GM12878 (cell line): Measurements from ENCODE around the gene NFIX. TPM values are rescaled to one million over a fixed set of nuclear protein-coding genes. Genes with fewer than 3 reads are reported as not detected.

Experiments
- ATF7 ChIP-seq: fragments of 450-650 bp; IDR thresholded peaks from 2 replicates; pipeline ENCODE4 v1.6.1; 2016; ENCODE audit warnings: low read depth, mild to moderate bottlenecking
- CBX3 ChIP-seq: fragments of 200-600 bp; sonication (generic); IDR thresholded peaks from 2 replicates; pipeline ENCODE4 v1.6.1; 2016; ENCODE audit warnings: low read depth, borderline replicate concordance
- CREM ChIP-seq: IDR thresholded peaks from 2 replicates; pipeline ENCODE4 v1.6.1; 2014; ENCODE audit warnings: antibody characterized with exemption, low read depth
- EP300 ChIP-seq, 2 experiments: fragments of 150-350 bp in 1 of 2; IDR thresholded peaks; 2 replicates each; pipeline ENCODE4 v1.6.1; 2011 to 2012; ENCODE audit warnings: low read depth in 2 of 2, low read length in 2 of 2, borderline replicate concordance in 1 of 2, improper control_type of control experiment in 1 of 2, inconsistent platforms in 1 of 2; ENCODE audit not compliant: control insufficient read depth in 1 of 2
- FOXK2 ChIP-seq: fragments of 450-650 bp; IDR thresholded peaks from 2 replicates; pipeline ENCODE4 v1.6.1; 2017; ENCODE audit warnings: mild to moderate bottlenecking, moderate library complexity
- HCFC1 ChIP-seq: fragments of 150-350 bp; IDR thresholded peaks from 2 replicates; pipeline ENCODE4 v1.6.1; 2014; ENCODE audit warnings: low read length
- JUND ChIP-seq: IDR thresholded peaks from 2 replicates; pipeline ENCODE4 v1.6.1; 2012; ENCODE audit warnings: low read depth, mild to moderate bottlenecking, low read length, improper control_type of control experiment, moderate library complexity
- KLF5 ChIP-seq: fragments of 450-650 bp; IDR thresholded peaks from 2 replicates; pipeline ENCODE4 v1.6.1; 2014; ENCODE audit warnings: mild to moderate bottlenecking; ENCODE audit not compliant: partially characterized antibody
- MEF2B ChIP-seq: fragments of 450-650 bp; IDR thresholded peaks from 2 replicates; pipeline ENCODE4 v1.6.1; 2018; ENCODE audit warnings: mild to moderate bottlenecking, moderate library complexity; ENCODE audit not compliant: partially characterized antibody, poor library complexity, severe bottlenecking
- NBN ChIP-seq: fragments of 450-650 bp; IDR thresholded peaks from 2 replicates; pipeline ENCODE4 v1.6.1; 2016
- PAX5 ChIP-seq: IDR thresholded peaks from 2 replicates; pipeline ENCODE4 v1.6.1; 2011; ENCODE audit warnings: low read depth, low read length, borderline replicate concordance
- RB1 ChIP-seq: fragments of 450-650 bp; formaldehyde crosslinking; IDR thresholded peaks from 2 replicates; pipeline ENCODE4 v1.6.1; 2017; ENCODE audit warnings: mild to moderate bottlenecking, borderline replicate concordance
- SMAD1 ChIP-seq: fragments of 450-650 bp; IDR thresholded peaks from 2 replicates; pipeline ENCODE4 v1.6.1; 2018; ENCODE audit warnings: mild to moderate bottlenecking, low read depth; ENCODE audit not compliant: partially characterized antibody
- SMARCA5 ChIP-seq: fragments of 450-650 bp; IDR thresholded peaks from 2 replicates; pipeline ENCODE4 v1.6.1; 2017; ENCODE audit warnings: mild to moderate bottlenecking
- STAT1 ChIP-seq: fragments of 450-650 bp; conservative IDR thresholded peaks from 2 replicates; pipeline ENCODE4 v1.6.1; 2014; ENCODE audit warnings: antibody characterized with exemption, mild to moderate bottlenecking
- TAF1 ChIP-seq: IDR thresholded peaks from 2 replicates; pipeline ENCODE4 v1.6.1; 2011; ENCODE audit warnings: mild to moderate bottlenecking, low read depth, low read length, borderline replicate concordance
- polyA plus RNA-seq, 11 experiments: library from polyadenylated mRNA; depleted of rRNA in 4 of 11; unstranded in 6 of 11; stranded (reverse) in 5 of 11; fragments of >200 nt; fragmentation: Nextera tagmentation in 4 of 11; fragmentation: Illumina TruSeq in 1 of 11; extraction: Ambion mirVana in 4 of 11; extraction: Trizol in 1 of 11; gene quantifications; 1 replicate in 1 of 11; 2 replicates in 10 of 11; pipeline versions ENCODE4 v1.2.1 to v1.2.3, GENCODE V29; 2011 to 2016; ENCODE audit warnings: inconsistent platforms in 2 of 11, missing spikeins in 2 of 11, low read depth in 1 of 11
- total RNA-seq, 4 experiments: library from RNA; depleted of rRNA in 3 of 4; stranded (reverse); fragments of >200 nt in 3 of 4; fragmentation: Illumina TruSeq in 1 of 4; extraction: Trizol in 1 of 4; gene quantifications; 2 replicates each; pipeline versions ENCODE4 v1.2.1 to v1.2.3, GENCODE V29; 2013 to 2021
- TF ChIP-seq, protein P1 (sequence below): IDR thresholded peaks from 2 replicates; pipeline ENCODE4 v1.6.1; 2011; ENCODE audit warnings: borderline replicate concordance, low read depth, mild to moderate bottlenecking, moderate library complexity, mixed read lengths, low read length; ENCODE audit not compliant: insufficient read depth; ENCODE audit errors: extremely low read length
- TF ChIP-seq, protein P2 (sequence below): IDR thresholded peaks from 2 replicates; pipeline ENCODE4 v1.6.1; 2012; ENCODE audit warnings: low read depth, low read length, improper control_type of control experiment
- TF ChIP-seq, protein P3 (sequence below): fragments of 450-650 bp; IDR thresholded peaks from 2 replicates; pipeline ENCODE4 v1.6.1; 2016; ENCODE audit warnings: mild to moderate bottlenecking, moderate library complexity, borderline replicate concordance
- TF ChIP-seq, protein P4 (sequence below): IDR thresholded peaks from 2 replicates; pipeline ENCODE4 v1.6.1; 2012; ENCODE audit warnings: low read depth, low read length, improper control_type of control experiment
- TF ChIP-seq, protein P5 (sequence below): IDR thresholded peaks from 2 replicates; pipeline ENCODE4 v1.6.1; 2011; ENCODE audit warnings: low read depth, low read length, improper control_type of control experiment, borderline replicate concordance

NFIX gene
- total and polyA plus RNA-seq, 10 of the 15 experiments (the other 5 are each of a cell fraction or from before 2014, with no cell fraction given): 0.02 to 2.2 (median 0.28) TPM

DNA sequence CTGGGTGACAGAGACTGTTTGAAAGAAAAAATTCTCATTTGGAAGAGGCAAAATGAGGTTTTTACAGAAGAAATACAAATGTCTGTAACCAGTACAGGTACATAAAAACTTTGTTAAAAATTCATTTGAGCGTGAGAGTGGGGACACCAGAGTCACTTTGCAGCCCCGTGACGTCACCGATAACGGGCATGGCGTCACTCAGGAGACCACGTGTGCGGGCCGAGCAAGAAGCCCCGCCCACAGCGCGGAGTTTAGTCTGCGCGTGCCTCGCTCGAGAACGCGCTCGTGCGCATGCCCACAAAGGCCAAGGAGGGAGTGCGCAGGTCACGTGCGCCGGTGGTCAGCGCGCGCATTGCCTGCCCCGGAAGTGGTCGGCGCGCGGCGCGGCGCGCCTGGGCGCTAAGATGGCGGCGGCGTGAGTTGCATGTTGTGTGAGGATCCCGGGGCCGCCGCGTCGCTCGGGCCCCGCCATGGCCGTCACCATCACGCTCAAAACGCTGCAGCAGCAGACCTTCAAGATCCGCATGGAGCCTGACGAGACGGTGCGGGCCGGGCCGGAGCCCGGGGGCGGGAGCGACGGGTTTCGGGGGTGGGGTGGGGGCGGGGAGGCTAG, 49.7 kb upstream of the NFIX start, which contains the start of gene RAD23A (continued):
- TF ChIP-seq, protein P1, sequence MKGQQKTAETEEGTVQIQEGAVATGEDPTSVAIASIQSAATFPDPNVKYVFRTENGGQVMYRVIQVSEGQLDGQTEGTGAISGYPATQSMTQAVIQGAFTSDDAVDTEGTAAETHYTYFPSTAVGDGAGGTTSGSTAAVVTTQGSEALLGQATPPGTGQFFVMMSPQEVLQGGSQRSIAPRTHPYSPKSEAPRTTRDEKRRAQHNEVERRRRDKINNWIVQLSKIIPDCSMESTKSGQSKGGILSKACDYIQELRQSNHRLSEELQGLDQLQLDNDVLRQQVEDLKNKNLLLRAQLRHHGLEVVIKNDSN: peak; percentile 99
- TF ChIP-seq, protein P2, sequence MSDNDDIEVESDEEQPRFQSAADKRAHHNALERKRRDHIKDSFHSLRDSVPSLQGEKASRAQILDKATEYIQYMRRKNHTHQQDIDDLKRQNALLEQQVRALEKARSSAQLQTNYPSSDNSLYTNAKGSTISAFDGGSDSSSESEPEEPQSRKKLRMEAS: peak; percentile 98
- TF ChIP-seq SMARCA5 (no peak), CREM (peak; percentile 99), STAT1 (no peak), FOXK2 (no peak), ATF7 (peak; percentile 98), SMAD1 (peak; percentile 1), EP300 (IDR thresholded peaks at IDR 0.05; ENCODE audit: borderline replicate concordance in 1 of 2, control insufficient read depth in 1 of 2, low read depth in 2 of 2, low read length in 2 of 2) (peak; percentile 30 to 47; a peak in 2 of 4 replicates), PAX5 (peak; percentile 77; the same call in 1 of the 2 replicates), KLF5 (no peak), MEF2B (peak; percentile 21), NBN (peak; percentile 99), JUND (0 out of 2 replicates have a peak, but pooled peaks have one; percentile 12), TAF1 (peak; percentile 98), CBX3 (no peak), HCFC1 (peak; percentile 72), RB1 (peak; percentile 49; the same call in 1 of the 2 replicates)
- TF ChIP-seq, protein P3, sequence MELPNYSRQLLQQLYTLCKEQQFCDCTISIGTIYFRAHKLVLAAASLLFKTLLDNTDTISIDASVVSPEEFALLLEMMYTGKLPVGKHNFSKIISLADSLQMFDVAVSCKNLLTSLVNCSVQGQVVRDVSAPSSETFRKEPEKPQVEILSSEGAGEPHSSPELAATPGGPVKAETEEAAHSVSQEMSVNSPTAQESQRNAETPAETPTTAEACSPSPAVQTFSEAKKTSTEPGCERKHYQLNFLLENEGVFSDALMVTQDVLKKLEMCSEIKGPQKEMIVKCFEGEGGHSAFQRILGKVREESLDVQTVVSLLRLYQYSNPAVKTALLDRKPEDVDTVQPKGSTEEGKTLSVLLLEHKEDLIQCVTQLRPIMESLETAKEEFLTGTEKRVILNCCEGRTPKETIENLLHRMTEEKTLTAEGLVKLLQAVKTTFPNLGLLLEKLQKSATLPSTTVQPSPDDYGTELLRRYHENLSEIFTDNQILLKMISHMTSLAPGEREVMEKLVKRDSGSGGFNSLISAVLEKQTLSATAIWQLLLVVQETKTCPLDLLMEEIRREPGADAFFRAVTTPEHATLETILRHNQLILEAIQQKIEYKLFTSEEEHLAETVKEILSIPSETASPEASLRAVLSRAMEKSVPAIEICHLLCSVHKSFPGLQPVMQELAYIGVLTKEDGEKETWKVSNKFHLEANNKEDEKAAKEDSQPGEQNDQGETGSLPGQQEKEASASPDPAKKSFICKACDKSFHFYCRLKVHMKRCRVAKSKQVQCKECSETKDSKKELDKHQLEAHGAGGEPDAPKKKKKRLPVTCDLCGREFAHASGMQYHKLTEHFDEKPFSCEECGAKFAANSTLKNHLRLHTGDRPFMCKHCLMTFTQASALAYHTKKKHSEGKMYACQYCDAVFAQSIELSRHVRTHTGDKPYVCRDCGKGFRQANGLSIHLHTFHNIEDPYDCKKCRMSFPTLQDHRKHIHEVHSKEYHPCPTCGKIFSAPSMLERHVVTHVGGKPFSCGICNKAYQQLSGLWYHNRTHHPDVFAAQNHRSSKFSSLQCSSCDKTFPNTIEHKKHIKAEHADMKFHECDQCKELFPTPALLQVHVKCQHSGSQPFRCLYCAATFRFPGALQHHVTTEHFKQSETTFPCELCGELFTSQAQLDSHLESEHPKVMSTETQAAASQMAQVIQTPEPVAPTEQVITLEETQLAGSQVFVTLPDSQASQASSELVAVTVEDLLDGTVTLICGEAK: peak; percentile 63; the same call in 1 of the 2 replicates
- TF ChIP-seq, protein P4, sequence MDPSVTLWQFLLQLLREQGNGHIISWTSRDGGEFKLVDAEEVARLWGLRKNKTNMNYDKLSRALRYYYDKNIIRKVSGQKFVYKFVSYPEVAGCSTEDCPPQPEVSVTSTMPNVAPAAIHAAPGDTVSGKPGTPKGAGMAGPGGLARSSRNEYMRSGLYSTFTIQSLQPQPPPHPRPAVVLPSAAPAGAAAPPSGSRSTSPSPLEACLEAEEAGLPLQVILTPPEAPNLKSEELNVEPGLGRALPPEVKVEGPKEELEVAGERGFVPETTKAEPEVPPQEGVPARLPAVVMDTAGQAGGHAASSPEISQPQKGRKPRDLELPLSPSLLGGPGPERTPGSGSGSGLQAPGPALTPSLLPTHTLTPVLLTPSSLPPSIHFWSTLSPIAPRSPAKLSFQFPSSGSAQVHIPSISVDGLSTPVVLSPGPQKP: peak; percentile 89
- TF ChIP-seq, protein P5, sequence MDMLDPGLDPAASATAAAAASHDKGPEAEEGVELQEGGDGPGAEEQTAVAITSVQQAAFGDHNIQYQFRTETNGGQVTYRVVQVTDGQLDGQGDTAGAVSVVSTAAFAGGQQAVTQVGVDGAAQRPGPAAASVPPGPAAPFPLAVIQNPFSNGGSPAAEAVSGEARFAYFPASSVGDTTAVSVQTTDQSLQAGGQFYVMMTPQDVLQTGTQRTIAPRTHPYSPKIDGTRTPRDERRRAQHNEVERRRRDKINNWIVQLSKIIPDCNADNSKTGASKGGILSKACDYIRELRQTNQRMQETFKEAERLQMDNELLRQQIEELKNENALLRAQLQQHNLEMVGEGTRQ: peak; percentile 96
